Right atrium auricular region (tissue), 2 donors: ENCODE results near the gene RBBP6. TPM values are rescaled to one million over a fixed set of nuclear protein-coding genes. Genes with fewer than 3 reads are reported as not detected.

Experiments
- DNase-seq: peaks from one replicate; pipeline ENCODE4 v3.0.0-alpha.2; 2019; ENCODE audit warnings: low spot score
- H3K27ac ChIP-seq, 2 donors: fragments of 200-600 bp; sonication (generic); 1 replicate in 1 of 2; 2 replicates in 1 of 2; pipeline ENCODE4 v1.5.1; 2016 to 2019
- H3K27me3 ChIP-seq, 2 donors: fragments of 200-600 bp; sonication (generic); one replicate each; pipeline versions ENCODE4 v1.5.1 to v1.6.0; 2017 to 2019
- H3K36me3 ChIP-seq: fragments of 200-600 bp; sonication (generic); one replicate; pipeline ENCODE4 v1.5.1; 2016
- H3K4me1 ChIP-seq, 2 donors: fragments of 200-600 bp; sonication (generic); one replicate each; pipeline versions ENCODE4 v1.5.1 to v1.6.0; 2017 to 2019
- H3K4me3 ChIP-seq, 2 donors: fragments of 200-600 bp; sonication (generic); 1 replicate in 1 of 2; 2 replicates in 1 of 2; pipeline ENCODE4 v1.5.1; 2017 to 2019; ENCODE audit warnings: mild to moderate bottlenecking in 1 of 2, moderate library complexity in 1 of 2
- H3K9me3 ChIP-seq, 2 donors: fragments of 200-600 bp; sonication (generic); one replicate each; pipeline ENCODE4 v1.5.1; 2019
- total RNA-seq, 2 donors: library from RNA; depleted of rRNA; stranded (reverse); fragments of >200 nt; gene quantifications; one replicate each; pipeline ENCODE4 v1.1.0, GENCODE V29; 2016
- TF ChIP-seq, protein P1 (sequence below), 2 donors: fragments of 200-600 bp; sonication (generic); IDR thresholded peaks; one replicate each; pipeline ENCODE4 v1.5.1; 2019; ENCODE audit warnings: antibody characterized with exemption in 2 of 2

The RBBP6 gene
- total RNA-seq, 2 donors from 2014 or later = 18.7 to 25.8 TPM

DNA sequence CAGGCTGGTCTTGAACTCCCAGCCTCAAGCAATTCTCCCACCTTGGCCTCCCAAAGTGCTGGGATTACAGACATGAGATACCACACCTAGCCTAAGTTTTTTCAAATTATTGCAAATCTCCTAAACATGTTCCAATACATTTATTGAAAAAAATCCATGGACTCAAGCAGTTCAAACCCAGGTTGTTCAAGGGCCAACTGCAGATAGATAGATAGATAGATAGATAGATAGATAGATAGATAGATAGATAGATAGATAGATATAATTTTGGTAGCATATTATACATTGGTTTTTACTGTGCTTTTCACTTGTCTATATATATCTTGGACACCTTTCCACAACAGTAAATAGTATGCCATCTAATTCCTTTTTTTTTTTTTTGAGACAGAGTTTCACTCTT lies 20.9 kb upstream of the RBBP6 start:
- TF ChIP-seq, protein P1, sequence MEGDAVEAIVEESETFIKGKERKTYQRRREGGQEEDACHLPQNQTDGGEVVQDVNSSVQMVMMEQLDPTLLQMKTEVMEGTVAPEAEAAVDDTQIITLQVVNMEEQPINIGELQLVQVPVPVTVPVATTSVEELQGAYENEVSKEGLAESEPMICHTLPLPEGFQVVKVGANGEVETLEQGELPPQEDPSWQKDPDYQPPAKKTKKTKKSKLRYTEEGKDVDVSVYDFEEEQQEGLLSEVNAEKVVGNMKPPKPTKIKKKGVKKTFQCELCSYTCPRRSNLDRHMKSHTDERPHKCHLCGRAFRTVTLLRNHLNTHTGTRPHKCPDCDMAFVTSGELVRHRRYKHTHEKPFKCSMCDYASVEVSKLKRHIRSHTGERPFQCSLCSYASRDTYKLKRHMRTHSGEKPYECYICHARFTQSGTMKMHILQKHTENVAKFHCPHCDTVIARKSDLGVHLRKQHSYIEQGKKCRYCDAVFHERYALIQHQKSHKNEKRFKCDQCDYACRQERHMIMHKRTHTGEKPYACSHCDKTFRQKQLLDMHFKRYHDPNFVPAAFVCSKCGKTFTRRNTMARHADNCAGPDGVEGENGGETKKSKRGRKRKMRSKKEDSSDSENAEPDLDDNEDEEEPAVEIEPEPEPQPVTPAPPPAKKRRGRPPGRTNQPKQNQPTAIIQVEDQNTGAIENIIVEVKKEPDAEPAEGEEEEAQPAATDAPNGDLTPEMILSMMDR (IDR thresholded peaks at IDR 0.05) = no peak
- H3K9me3 ChIP-seq = no peaks in the 10 kb centered on the region
- no peak overlapping the region for H3K4me3 ChIP-seq
- no peak for DNase-seq
- H3K36me3 ChIP-seq = no peaks in the 10 kb centered on the region
- no peak overlapping the region for H3K27ac ChIP-seq
- no peaks in the 10 kb centered on the region for H3K27me3 ChIP-seq
- H3K4me1 ChIP-seq = no peaks in the 10 kb centered on the region

DNA sequence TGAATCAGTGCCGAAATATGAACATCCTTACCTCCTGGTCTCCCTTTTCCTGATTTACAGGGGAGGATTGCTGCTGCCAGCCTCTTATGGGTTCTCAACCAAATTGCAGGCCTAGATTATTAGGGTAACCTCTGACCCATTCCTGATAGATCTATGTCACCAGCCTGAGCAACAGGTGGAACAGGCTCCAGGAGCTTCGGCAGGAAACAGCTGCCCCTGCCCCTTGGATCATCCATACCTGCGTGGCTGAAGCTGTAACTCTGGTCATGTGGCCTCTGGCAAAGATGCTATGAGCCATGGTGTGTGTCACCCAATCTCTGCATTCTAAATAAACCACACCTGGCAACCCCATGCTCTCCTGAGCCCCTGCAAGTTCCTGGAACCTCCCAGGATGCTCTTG lies 18.4 kb upstream of the RBBP6 start:
- Histone ChIP-seq H3K27me3 (no peaks in the 10 kb centered on the region), H3K4me3 (no peak overlapping the region), H3K9me3 (no peaks in the 10 kb centered on the region), H3K36me3 (no peaks in the 10 kb centered on the region), H3K27ac (no peak overlapping the region), H3K4me1 (no peaks in the 10 kb centered on the region)
- DNase-seq = no peak
- TF ChIP-seq, protein P1 (IDR thresholded peaks at IDR 0.05) = no peak

DNA sequence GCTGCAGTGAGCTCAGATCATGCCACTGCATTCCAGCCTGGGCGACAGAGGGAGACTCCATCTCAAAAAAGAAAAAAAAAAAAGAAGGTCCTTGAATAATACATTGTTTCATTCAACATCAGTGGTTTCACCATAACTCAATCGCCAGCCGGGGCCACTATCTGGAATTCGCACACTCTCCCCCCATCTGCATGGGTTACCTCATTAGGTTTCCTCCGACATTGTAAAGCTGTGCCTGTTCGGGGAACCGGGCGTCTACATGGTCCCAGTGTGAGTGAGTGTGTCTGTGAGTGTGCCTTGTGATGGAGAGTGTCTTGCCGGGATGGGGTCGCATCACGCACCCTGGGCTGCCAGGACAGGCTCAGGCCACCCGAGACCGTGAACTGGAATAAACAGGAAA lies 16.6 kb upstream of the RBBP6 start:
- Histone ChIP-seq H3K27ac (no peak overlapping the region), H3K9me3 (no peaks in the 10 kb centered on the region), H3K4me1 (no peaks in the 10 kb centered on the region), H3K4me3 (no peak overlapping the region), H3K27me3 (no peaks in the 10 kb centered on the region), H3K36me3 (no peaks in the 10 kb centered on the region)
- TF ChIP-seq, protein P1 (IDR thresholded peaks at IDR 0.05) = no peak
- DNase-seq = no peak

GRCh38 chr16:24523569-24523968 lies 15.8 kb upstream of the RBBP6 start:
- TF ChIP-seq, protein P1 (IDR thresholded peaks at IDR 0.05) = no peak

GRCh38 chr16:24524855-24525677 lies 14.3 kb upstream of the RBBP6 start:
- H3K27me3 ChIP-seq = no peaks in the 10 kb centered on the region
- no peak for DNase-seq
- H3K36me3 ChIP-seq = no peaks in the 10 kb centered on the region
- TF ChIP-seq, protein P1 (IDR thresholded peaks at IDR 0.05) = no peak
- H3K4me1 ChIP-seq = no peaks in the 10 kb centered on the region
- no peaks in the 10 kb centered on the region for H3K9me3 ChIP-seq
- H3K27ac ChIP-seq = no peak overlapping the region
- no peak overlapping the region for H3K4me3 ChIP-seq

More at GRCh38 chr16:24523569-24523968, 15.8 kb upstream of the RBBP6 start:
- no peaks in the 10 kb centered on the region for H3K9me3 ChIP-seq
- no peak for DNase-seq
- no peaks in the 10 kb centered on the region for H3K4me1 ChIP-seq
- no peaks in the 10 kb centered on the region for H3K36me3 ChIP-seq
- no peaks in the 10 kb centered on the region for H3K27me3 ChIP-seq
- no peak overlapping the region for H3K27ac ChIP-seq
- no peak overlapping the region for H3K4me3 ChIP-seq
